K562 (cell line): Measurements from ENCODE around the gene ACSS2. TPM values are rescaled to one million over a fixed set of nuclear protein-coding genes. Genes with fewer than 3 reads are reported as not detected.

ENCODE experiments used
- CHD4 ChIP-seq: fragments of 200-600 bp; sonication (generic); IDR thresholded peaks from 3 replicates; pipeline ENCODE4 v1.6.1; 2012; ENCODE audit warnings: low read depth, mild to moderate bottlenecking, mixed read lengths, low read length, inconsistent platforms; ENCODE audit not compliant: insufficient read depth, insufficient replicate concordance, poor library complexity, severe bottlenecking
- ETV5 ChIP-seq: sonication (generic); formaldehyde crosslinking; IDR thresholded peaks from 2 replicates; pipeline ENCODE4 v1.4.0; 2020; ENCODE audit warnings: low read depth, mild to moderate bottlenecking, missing genetic modification reagents
- FOXJ2 ChIP-seq: fragments of 200-800 bp; sonication (Bioruptor generic); IDR thresholded peaks from 2 replicates; pipeline ENCODE4 v1.6.1; 2016; ENCODE audit warnings: missing genetic modification characterization, missing compliant biosample characterization
- IRF9 ChIP-seq: fragments of 450-650 bp; IDR thresholded peaks from 2 replicates; pipeline ENCODE4 v1.6.1; 2016; ENCODE audit warnings: missing biosample characterization, missing genetic modification characterization
- MTA3 ChIP-seq: fragments of 450-650 bp; formaldehyde crosslinking; IDR thresholded peaks from 2 replicates; pipeline ENCODE4 v1.6.1; 2017; ENCODE audit warnings: mild to moderate bottlenecking, borderline replicate concordance
- NFIX ChIP-seq: fragments of 250-450 bp; sonication (Bioruptor Pico); IDR thresholded peaks from 2 replicates; pipeline ENCODE4 v1.4.0; 2020; ENCODE audit warnings: low read depth, mild to moderate bottlenecking, moderate library complexity
- NR4A1 ChIP-seq, 2 experiments: fragments of 250-450 bp in 1 of 2; fragments of 450-650 bp in 1 of 2; sonication (Bioruptor Pico) in 1 of 2; IDR thresholded peaks; 2 replicates each; pipeline versions ENCODE4 v1.4.0 to v1.6.1; 2016 to 2020; ENCODE audit warnings: mild to moderate bottlenecking in 2 of 2, missing compliant biosample characterization in 1 of 2, missing genetic modification characterization in 1 of 2, moderate library complexity in 1 of 2
- PML ChIP-seq: IDR thresholded peaks from 2 replicates; pipeline ENCODE4 v1.6.1; 2012; ENCODE audit warnings: low read length, inconsistent platforms
- POLR2H ChIP-seq: IDR thresholded peaks from 2 replicates; pipeline ENCODE4 v1.6.1; 2016; ENCODE audit warnings: missing genetic modification characterization, low read depth, mild to moderate bottlenecking, control low read depth, missing compliant biosample characterization, moderate library complexity
- PRPF4 ChIP-seq: fragments of 200-400 bp; formaldehyde crosslinking; IDR thresholded peaks from one replicate; pipeline ENCODE4 v1.6.1; 2017; ENCODE audit warnings: low read length, low read depth, mild to moderate bottlenecking; ENCODE audit not compliant: insufficient read depth, poor library complexity, severe bottlenecking
- RBFOX2 ChIP-seq: fragments of 200-400 bp; formaldehyde crosslinking; IDR thresholded peaks from 2 replicates; pipeline ENCODE4 v1.6.1; 2017; ENCODE audit warnings: low read depth, mild to moderate bottlenecking, low read length, moderate library complexity
- STAT5B ChIP-seq: fragments of 250-450 bp; sonication (Bioruptor Pico); IDR thresholded peaks from 2 replicates; pipeline ENCODE4 v1.8.0; 2021; ENCODE audit warnings: mild to moderate bottlenecking, inconsistent platforms
- TEAD1 ChIP-seq, 2 experiments: fragments of 450-650 bp in 1 of 2; sonication (generic) in 1 of 2; formaldehyde crosslinking; IDR thresholded peaks; 2 replicates each; pipeline versions ENCODE4 v1.4.0 to v1.8.0; 2020 to 2022; ENCODE audit warnings: mild to moderate bottlenecking in 2 of 2, missing genetic modification reagents in 1 of 2
- WHSC1 ChIP-seq: IDR thresholded peaks from one replicate; pipeline ENCODE4 v1.6.1; 2012; ENCODE audit warnings: low read length, control low read depth, inconsistent platforms
- ZNF445 ChIP-seq: fragments of 250-450 bp; sonication (Bioruptor Pico); IDR thresholded peaks from 2 replicates; pipeline ENCODE4 v1.4.0; 2020; ENCODE audit warnings: low read depth, mild to moderate bottlenecking, moderate library complexity
- ZNF830 ChIP-seq: fragments of 250-450 bp; sonication (Bioruptor Pico); IDR thresholded peaks from 2 replicates; pipeline ENCODE4 v1.5.0; 2021; ENCODE audit warnings: mild to moderate bottlenecking
- polyA plus RNA-seq, 8 experiments: library from polyadenylated mRNA; depleted of rRNA in 4 of 8; stranded (reverse) in 5 of 8; unstranded in 3 of 8; fragments of >200 nt; fragmentation: Nextera tagmentation in 2 of 8; fragmentation: Illumina TruSeq in 1 of 8; extraction: Ambion mirVana in 2 of 8; extraction: Trizol in 1 of 8; gene quantifications; 2 replicates each; pipeline versions ENCODE4 v1.2.1 to v1.2.3, GENCODE V29; 2011 to 2014; ENCODE audit warnings: inconsistent platforms in 1 of 8, missing spikeins in 1 of 8
- total RNA-seq, 7 experiments: library from RNA; depleted of rRNA in 6 of 7; stranded (reverse); fragments of >200 nt in 6 of 7; fragmentation: Illumina TruSeq in 2 of 7; extraction: Trizol in 2 of 7; gene quantifications; 2 replicates each; pipeline versions ENCODE4 v1.2.1 to v1.2.3, GENCODE V29; 2011 to 2021; ENCODE audit warnings: low replicate concordance in 1 of 7
- TF ChIP-seq, protein P1 (sequence below), 3 experiments: fragments of 200-800 bp in 1 of 3; fragments of 250-450 bp in 1 of 3; fragments of 450-650 bp in 1 of 3; sonication (Bioruptor Pico) in 1 of 3; sonication (Bioruptor generic) in 1 of 3; formaldehyde crosslinking in 1 of 3; IDR thresholded peaks; 2 replicates each; pipeline versions ENCODE4 v1.6.1 to v1.8.0; 2016 to 2022; ENCODE audit warnings: mild to moderate bottlenecking in 2 of 3, missing genetic modification characterization in 2 of 3, missing compliant biosample characterization in 1 of 3, moderate library complexity in 1 of 3
- TF ChIP-seq, protein P2 (sequence below): fragments of 450-650 bp; IDR thresholded peaks from 2 replicates; pipeline ENCODE4 v1.6.1; 2017; ENCODE audit warnings: mild to moderate bottlenecking, moderate library complexity
- TF ChIP-seq, protein P3 (sequence below): fragments of 250-450 bp; sonication (Bioruptor Pico); IDR thresholded peaks from 2 replicates; pipeline ENCODE4 v1.5.0; 2020; ENCODE audit warnings: mild to moderate bottlenecking

The ACSS2 gene
- total and polyA plus RNA-seq, 9 of the 15 experiments (the other 6 are each of a cell fraction or from before 2014, with no cell fraction given) = 21.9 to 246 (median 66.2) TPM

GRCh38 chr20:34876406-34877282, at the start of gene ACSS2 (continued):
- TF ChIP-seq MTA3 = peak; percentile 22
- TF ChIP-seq IRF9 (tag) = no peak
- TF ChIP-seq ETV5 = no peak
- peak; percentile 92 for TF ChIP-seq RBFOX2
- peak; percentile 28 to 40; a peak in 1 of 4 replicates for TF ChIP-seq TEAD1 (CRISPR knock-in tag; IDR thresholded peaks at IDR 0.05)
- no peak for TF ChIP-seq NR4A1 (CRISPR knock-in tag; IDR thresholded peaks at IDR 0.05)
- no peak for TF ChIP-seq NR4A1 (tag; IDR thresholded peaks at IDR 0.05)
- TF ChIP-seq, protein P1, sequence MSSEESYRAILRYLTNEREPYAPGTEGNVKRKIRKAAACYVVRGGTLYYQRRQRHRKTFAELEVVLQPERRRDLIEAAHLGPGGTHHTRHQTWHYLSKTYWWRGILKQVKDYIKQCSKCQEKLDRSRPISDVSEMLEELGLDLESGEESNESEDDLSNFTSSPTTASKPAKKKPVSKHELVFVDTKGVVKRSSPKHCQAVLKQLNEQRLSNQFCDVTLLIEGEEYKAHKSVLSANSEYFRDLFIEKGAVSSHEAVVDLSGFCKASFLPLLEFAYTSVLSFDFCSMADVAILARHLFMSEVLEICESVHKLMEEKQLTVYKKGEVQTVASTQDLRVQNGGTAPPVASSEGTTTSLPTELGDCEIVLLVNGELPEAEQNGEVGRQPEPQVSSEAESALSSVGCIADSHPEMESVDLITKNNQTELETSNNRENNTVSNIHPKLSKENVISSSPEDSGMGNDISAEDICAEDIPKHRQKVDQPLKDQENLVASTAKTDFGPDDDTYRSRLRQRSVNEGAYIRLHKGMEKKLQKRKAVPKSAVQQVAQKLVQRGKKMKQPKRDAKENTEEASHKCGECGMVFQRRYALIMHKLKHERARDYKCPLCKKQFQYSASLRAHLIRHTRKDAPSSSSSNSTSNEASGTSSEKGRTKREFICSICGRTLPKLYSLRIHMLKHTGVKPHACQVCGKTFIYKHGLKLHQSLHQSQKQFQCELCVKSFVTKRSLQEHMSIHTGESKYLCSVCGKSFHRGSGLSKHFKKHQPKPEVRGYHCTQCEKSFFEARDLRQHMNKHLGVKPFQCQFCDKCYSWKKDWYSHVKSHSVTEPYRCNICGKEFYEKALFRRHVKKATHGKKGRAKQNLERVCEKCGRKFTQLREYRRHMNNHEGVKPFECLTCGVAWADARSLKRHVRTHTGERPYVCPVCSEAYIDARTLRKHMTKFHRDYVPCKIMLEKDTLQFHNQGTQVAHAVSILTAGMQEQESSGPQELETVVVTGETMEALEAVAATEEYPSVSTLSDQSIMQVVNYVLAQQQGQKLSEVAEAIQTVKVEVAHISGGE (CRISPR knock-in tag; IDR thresholded peaks at IDR 0.05) = 0 out of 6 replicates have a peak, but pooled peaks of 1 of the 3 experiments have one; percentile 43
- TF ChIP-seq POLR2H (tag) = no peak
- TF ChIP-seq ZNF445 (CRISPR knock-in tag) = no peak
- TF ChIP-seq NFIX (CRISPR knock-in tag) = no peak
- no peak for TF ChIP-seq PRPF4
- TF ChIP-seq, protein P2, sequence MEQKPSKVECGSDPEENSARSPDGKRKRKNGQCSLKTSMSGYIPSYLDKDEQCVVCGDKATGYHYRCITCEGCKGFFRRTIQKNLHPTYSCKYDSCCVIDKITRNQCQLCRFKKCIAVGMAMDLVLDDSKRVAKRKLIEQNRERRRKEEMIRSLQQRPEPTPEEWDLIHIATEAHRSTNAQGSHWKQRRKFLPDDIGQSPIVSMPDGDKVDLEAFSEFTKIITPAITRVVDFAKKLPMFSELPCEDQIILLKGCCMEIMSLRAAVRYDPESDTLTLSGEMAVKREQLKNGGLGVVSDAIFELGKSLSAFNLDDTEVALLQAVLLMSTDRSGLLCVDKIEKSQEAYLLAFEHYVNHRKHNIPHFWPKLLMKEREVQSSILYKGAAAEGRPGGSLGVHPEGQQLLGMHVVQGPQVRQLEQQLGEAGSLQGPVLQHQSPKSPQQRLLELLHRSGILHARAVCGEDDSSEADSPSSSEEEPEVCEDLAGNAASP = no peak
- TF ChIP-seq ZNF830 = no peak
- no peak for TF ChIP-seq FOXJ2 (tag)
- no peak for TF ChIP-seq WHSC1
- peak; percentile 53; the same call in 1 of the 2 replicates for TF ChIP-seq PML
- TF ChIP-seq, protein P3, sequence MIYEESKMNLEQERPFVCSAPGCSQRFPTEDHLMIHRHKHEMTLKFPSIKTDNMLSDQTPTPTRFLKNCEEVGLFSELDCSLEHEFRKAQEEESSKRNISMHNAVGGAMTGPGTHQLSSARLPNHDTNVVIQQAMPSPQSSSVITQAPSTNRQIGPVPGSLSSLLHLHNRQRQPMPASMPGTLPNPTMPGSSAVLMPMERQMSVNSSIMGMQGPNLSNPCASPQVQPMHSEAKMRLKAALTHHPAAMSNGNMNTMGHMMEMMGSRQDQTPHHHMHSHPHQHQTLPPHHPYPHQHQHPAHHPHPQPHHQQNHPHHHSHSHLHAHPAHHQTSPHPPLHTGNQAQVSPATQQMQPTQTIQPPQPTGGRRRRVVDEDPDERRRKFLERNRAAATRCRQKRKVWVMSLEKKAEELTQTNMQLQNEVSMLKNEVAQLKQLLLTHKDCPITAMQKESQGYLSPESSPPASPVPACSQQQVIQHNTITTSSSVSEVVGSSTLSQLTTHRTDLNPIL (CRISPR knock-in tag) = no peak
- no peak for TF ChIP-seq STAT5B (CRISPR knock-in tag)
- TF ChIP-seq CHD4 = no peak
